ENCODE measurements around the gene SMOC2. TPM values are rescaled to one million over a fixed set of nuclear protein-coding genes. Genes with fewer than 3 reads are reported as not detected.

SMOC2 gene
- polyA plus RNA-seq, 2 of the 4 experiments (the other 2 are of a cell fraction), result not detected

DNA sequence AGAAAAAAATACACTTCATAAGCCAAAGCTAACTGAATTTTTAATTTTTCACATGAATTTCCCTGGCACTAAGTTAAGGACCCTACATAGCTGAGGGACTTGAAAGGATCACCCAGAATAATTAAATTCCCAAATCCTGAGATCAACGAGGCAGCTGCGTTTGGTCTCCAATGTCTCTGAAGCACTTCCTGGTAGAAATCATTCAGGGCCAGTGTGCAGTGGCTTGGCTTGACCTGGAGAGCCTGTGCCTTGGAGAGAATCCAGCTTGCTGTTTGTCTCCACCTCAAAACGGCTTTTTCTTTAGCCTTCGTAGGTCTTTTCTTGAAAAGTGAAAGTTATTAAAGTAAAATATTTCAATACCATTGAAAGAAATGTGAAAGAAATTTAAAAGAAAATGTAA, 92.4 kb downstream of the SMOC2 start:
- TF ChIP-seq, protein P1, sequence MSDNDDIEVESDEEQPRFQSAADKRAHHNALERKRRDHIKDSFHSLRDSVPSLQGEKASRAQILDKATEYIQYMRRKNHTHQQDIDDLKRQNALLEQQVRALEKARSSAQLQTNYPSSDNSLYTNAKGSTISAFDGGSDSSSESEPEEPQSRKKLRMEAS (IDR thresholded peaks at IDR 0.05), result no peak
- TF ChIP-seq HOXA7 (CRISPR knock-in tag; IDR thresholded peaks at IDR 0.05) (no peak), ZC3H11A (IDR thresholded peaks at IDR 0.05) (no peak), NPAS2 (CRISPR knock-in tag; IDR thresholded peaks at IDR 0.05; ENCODE audit: borderline replicate concordance) (no peak), KDM1A (IDR thresholded peaks at IDR 0.05; ENCODE audit: low read depth) (no peak), CEBPB (IDR thresholded peaks at IDR 0.05) (no peak), ZFP36 (IDR thresholded peaks at IDR 0.05; ENCODE audit: borderline replicate concordance, partially characterized antibody) (no peak), FOXS1 (CRISPR knock-in tag; IDR thresholded peaks at IDR 0.05) (no peak), EP300 (IDR thresholded peaks at IDR 0.05) (no peak), REST (IDR thresholded peaks at IDR 0.05) (no peak), KDM5A (IDR thresholded peaks at IDR 0.05) (no peak), FOSL2 (IDR thresholded peaks at IDR 0.05) (no peak), FOSL2 (CRISPR knock-in tag; IDR thresholded peaks at IDR 0.05) (no peak), CBX2 (IDR thresholded peaks at IDR 0.05; ENCODE audit: borderline replicate concordance, low read depth) (no peak), RNF2 (IDR thresholded peaks at IDR 0.05; ENCODE audit: borderline replicate concordance, low read depth) (no peak), MYC (IDR thresholded peaks at IDR 0.05; ENCODE audit: borderline replicate concordance, low read length) (no peak), GATA3 (IDR thresholded peaks at IDR 0.05; ENCODE audit: borderline replicate concordance) (no peak), EHMT2 (IDR thresholded peaks at IDR 0.05; ENCODE audit: low read depth) (no peak), HOXB5 (CRISPR knock-in tag; IDR thresholded peaks at IDR 0.05) (no peak), RCOR1 (IDR thresholded peaks at IDR 0.05; ENCODE audit: low read depth, low read length) (no peak)
- TF ChIP-seq, protein P2, sequence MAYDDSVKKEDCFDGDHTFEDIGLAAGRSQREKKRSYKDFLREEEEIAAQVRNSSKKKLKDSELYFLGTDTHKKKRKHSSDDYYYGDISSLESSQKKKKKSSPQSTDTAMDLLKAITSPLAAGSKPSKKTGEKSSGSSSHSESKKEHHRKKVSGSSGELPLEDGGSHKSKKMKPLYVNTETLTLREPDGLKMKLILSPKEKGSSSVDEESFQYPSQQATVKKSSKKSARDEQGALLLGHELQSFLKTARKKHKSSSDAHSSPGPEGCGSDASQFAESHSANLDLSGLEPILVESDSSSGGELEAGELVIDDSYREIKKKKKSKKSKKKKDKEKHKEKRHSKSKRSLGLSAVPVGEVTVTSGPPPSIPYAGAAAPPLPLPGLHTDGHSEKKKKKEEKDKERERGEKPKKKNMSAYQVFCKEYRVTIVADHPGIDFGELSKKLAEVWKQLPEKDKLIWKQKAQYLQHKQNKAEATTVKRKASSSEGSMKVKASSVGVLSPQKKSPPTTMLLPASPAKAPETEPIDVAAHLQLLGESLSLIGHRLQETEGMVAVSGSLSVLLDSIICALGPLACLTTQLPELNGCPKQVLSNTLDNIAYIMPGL (CRISPR knock-in tag; IDR thresholded peaks at IDR 0.05; ENCODE audit: borderline replicate concordance), result no peak
- H3K4me3 ChIP-seq, result no peak overlapping the region
- POLR2A ChIA-PET, result no interaction called here
- H3K4me2 ChIP-seq, result no peak overlapping the region
- no peak overlapping the region for H3K27ac ChIP-seq
- FAIRE-seq (no peak), ATAC-seq (no peak), DNase-seq (ENCODE audit: low read depth in 1 of 2, low spot score in 1 of 2) (no peak)
- H3K9me3 ChIP-seq, result no peaks in the 10 kb centered on the region
- H3K4me1 ChIP-seq, result no peaks in the 10 kb centered on the region
- 41% methylated on average over 4 of the region's 4 CpGs for WGBS (ENCODE audit: missing lambda C conversion rate)
- CTCF ChIA-PET, result interaction anchor here (1.4 kb wide), 1 partner anchor 8 kb away, joined by 3 read pairs; no protein-coding TSS in a partner anchor

GRCh38 chr6:168534265-168534664, 93.3 kb downstream of the SMOC2 start:
- 93% methylated on average over 6 of the region's 6 CpGs for WGBS (ENCODE audit: missing lambda C conversion rate)
- Histone ChIP-seq H3K4me3 (no peak overlapping the region), H3K4me2 (no peak overlapping the region), H3K27ac (no peak overlapping the region), H3K9me3 (no peaks in the 10 kb centered on the region), H3K4me1 (no peaks in the 10 kb centered on the region)
- ChIA-PET POLR2A (no interaction called here), CTCF (no interaction called here)
- ATAC-seq (no peak), FAIRE-seq (no peak), DNase-seq (ENCODE audit: low read depth in 1 of 2, low spot score in 1 of 2) (no peak)
- TF ChIP-seq MAZ (IDR thresholded peaks at IDR 0.05; ENCODE audit: borderline replicate concordance, low read depth, low read length) (no peak), NFE2L2 (conservative IDR thresholded peaks at IDR 0.05; ENCODE audit: low read length) (no peak), REST (IDR thresholded peaks at IDR 0.05) (no peak), HOXB13 (CRISPR knock-in tag; IDR thresholded peaks at IDR 0.05; ENCODE audit: low read depth) (no peak), KDM1A (IDR thresholded peaks at IDR 0.05; ENCODE audit: low read depth) (no peak)
- TF ChIP-seq, protein P3, sequence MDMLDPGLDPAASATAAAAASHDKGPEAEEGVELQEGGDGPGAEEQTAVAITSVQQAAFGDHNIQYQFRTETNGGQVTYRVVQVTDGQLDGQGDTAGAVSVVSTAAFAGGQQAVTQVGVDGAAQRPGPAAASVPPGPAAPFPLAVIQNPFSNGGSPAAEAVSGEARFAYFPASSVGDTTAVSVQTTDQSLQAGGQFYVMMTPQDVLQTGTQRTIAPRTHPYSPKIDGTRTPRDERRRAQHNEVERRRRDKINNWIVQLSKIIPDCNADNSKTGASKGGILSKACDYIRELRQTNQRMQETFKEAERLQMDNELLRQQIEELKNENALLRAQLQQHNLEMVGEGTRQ (IDR thresholded peaks at IDR 0.05), result no peak
- TF ChIP-seq, protein P2 (CRISPR knock-in tag; IDR thresholded peaks at IDR 0.05; ENCODE audit: borderline replicate concordance), result no peak

Measured in A549 (cell line).